Neural progenitor cell (in vitro differentiated cells): ENCODE results near the gene ADISSP.

ENCODE experiments used
- CTCF ChIP-seq: fragments of 200-600 bp; sonication (generic); IDR thresholded peaks from 2 replicates; pipeline ENCODE4 v1.5.1; 2017; ENCODE audit warnings: antibody characterized with exemption, mild to moderate bottlenecking
- EZH2 ChIP-seq: fragments of 200-600 bp; sonication (generic); IDR thresholded peaks from 2 replicates; pipeline ENCODE4 v1.6.1; 2017; ENCODE audit warnings: antibody characterized with exemption, mild to moderate bottlenecking, moderate library complexity
- EZH2phosphoT487 ChIP-seq: fragments of 200-600 bp; sonication (generic); IDR thresholded peaks from 2 replicates; pipeline ENCODE4 v1.6.1; 2017; ENCODE audit warnings: antibody characterized with exemption

GRCh38 chr20:3811467-3812258, 44.1 kb upstream of the ADISSP start:
- no peak for TF ChIP-seq EZH2
- no peak for TF ChIP-seq CTCF
- no peak for TF ChIP-seq EZH2phosphoT487
